Measurements from ENCODE around the gene PEAK1. TPM values are rescaled to one million over a fixed set of nuclear protein-coding genes. Genes with fewer than 3 reads are reported as not detected.
A peak's percentile ranks its signal among the peaks of the same experiment; 100 is the strongest.

The PEAK1 gene
- total and polyA plus RNA-seq, 2 experiments from 2014 or later = 7.8 to 34.1 TPM

- no peak for TF ChIP-seq EZH2phosphoT487 (IDR thresholded peaks at IDR 0.05; ENCODE audit: unreplicated experiment)
- no peak for TF ChIP-seq ZNF114 (CRISPR knock-in tag; IDR thresholded peaks at IDR 0.05)
- Mint-ChIP-seq H3K36me3 (ENCODE audit: low read depth) (peaks cover 5% of the 10 kb centered on the region; the same call in 1 of the 3 replicates), H3K27me3 (ENCODE audit: insufficient read depth, low read depth, poor library complexity) (no peaks in the 10 kb centered on the region), H3K9me3 (no peaks in the 10 kb centered on the region), H3K4me1 (peaks cover 5% of the 10 kb centered on the region; the same call in 2 of the 3 replicates), H3K27ac (peak overlapping the region; percentile 94), H3K4me3 (no peak overlapping the region)
- Histone ChIP-seq H4K20me1 (replicated peaks; ENCODE audit: insufficient read depth) (no peaks in the 10 kb centered on the region), H3K4me1 (ENCODE audit: insufficient read depth) (no peaks in the 10 kb centered on the region), H3K79me2 (replicated peaks; ENCODE audit: insufficient read depth) (no peaks in the 10 kb centered on the region), H3K4me2 (no peak overlapping the region), H3K9me2 (ENCODE audit: insufficient read depth) (no peaks in the 10 kb centered on the region), H3K4me3 (no peak overlapping the region), H3K27me3 (ENCODE audit: insufficient read depth) (no peaks in the 10 kb centered on the region), H3K27ac (ENCODE audit: low read depth) (0 out of 2 replicates have a peak overlapping the region, but pooled peaks have one; percentile 1), H2AFZ (no peak overlapping the region), H3K36me3 (ENCODE audit: insufficient read depth) (no peaks in the 10 kb centered on the region), H3F3A (replicated peaks; ENCODE audit: low read depth) (no peaks in the 10 kb centered on the region)
- DNase-seq (ENCODE audit: low spot score) (peak; percentile 74), ATAC-seq (peak; percentile 91)
Measured at GRCh38 chr15:77251662-77252061, 168.2 kb downstream of the PEAK1 start.

DNA sequence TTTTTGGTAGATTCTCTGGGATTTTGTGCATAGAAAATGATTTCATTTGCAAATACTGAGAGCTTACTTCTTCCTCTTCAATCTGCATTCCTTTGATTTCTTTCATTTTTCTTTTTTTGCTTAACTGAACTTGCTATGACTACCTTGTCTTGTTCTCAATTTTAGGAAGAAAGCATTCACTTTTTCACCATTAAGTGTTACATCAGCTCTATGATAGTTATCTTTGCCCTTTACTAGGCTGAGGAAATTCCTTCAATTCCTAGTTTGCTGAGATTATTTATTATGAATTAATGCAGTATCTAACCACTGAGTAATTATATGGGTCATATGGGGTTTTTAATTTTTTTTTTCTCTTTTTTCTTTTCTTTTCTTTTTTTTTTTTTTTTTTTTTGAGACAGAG is 172.8 kb downstream of the PEAK1 start:
- H3K4me3 Mint-ChIP-seq = no peak overlapping the region
- Histone ChIP-seq H3F3A (replicated peaks; ENCODE audit: low read depth) (no peaks in the 10 kb centered on the region), H4K20me1 (replicated peaks; ENCODE audit: insufficient read depth) (no peaks in the 10 kb centered on the region), H3K36me3 (ENCODE audit: insufficient read depth) (no peaks in the 10 kb centered on the region), H3K9me2 (ENCODE audit: insufficient read depth) (no peaks in the 10 kb centered on the region), H2AFZ (no peak overlapping the region), H3K27ac (ENCODE audit: low read depth) (no peak overlapping the region), H3K27me3 (ENCODE audit: insufficient read depth) (no peaks in the 10 kb centered on the region), H3K4me2 (no peak overlapping the region), H3K4me1 (ENCODE audit: insufficient read depth) (no peaks in the 10 kb centered on the region), H3K4me3 (no peak overlapping the region), H3K79me2 (replicated peaks; ENCODE audit: insufficient read depth) (no peaks in the 10 kb centered on the region)
- H3K36me3 Mint-ChIP-seq (ENCODE audit: low read depth) = peaks cover 5% of the 10 kb centered on the region; the same call in 1 of the 3 replicates
- H3K27ac Mint-ChIP-seq = no peak overlapping the region
- H3K27me3 Mint-ChIP-seq (ENCODE audit: insufficient read depth, low read depth, poor library complexity) = no peaks in the 10 kb centered on the region
- H3K4me1 Mint-ChIP-seq = no peaks in the 10 kb centered on the region
- H3K9me3 Mint-ChIP-seq = no peaks in the 10 kb centered on the region
- ATAC-seq (no peak), DNase-seq (ENCODE audit: low spot score) (no peak)
- TF ChIP-seq CTCF (conservative IDR thresholded peaks at IDR 0.05; ENCODE audit: low read depth in 2 of 2) (no peak), CREB1 (CRISPR knock-in tag; IDR thresholded peaks at IDR 0.05; ENCODE audit: low read depth) (no peak), ZNF331 (CRISPR knock-in tag; IDR thresholded peaks at IDR 0.05; ENCODE audit: low read depth) (no peak), ZNF114 (CRISPR knock-in tag; IDR thresholded peaks at IDR 0.05) (no peak), EZH2 (IDR thresholded peaks at IDR 0.05; ENCODE audit: low read depth, unreplicated experiment) (no peak)
- TF ChIP-seq, protein P1, sequence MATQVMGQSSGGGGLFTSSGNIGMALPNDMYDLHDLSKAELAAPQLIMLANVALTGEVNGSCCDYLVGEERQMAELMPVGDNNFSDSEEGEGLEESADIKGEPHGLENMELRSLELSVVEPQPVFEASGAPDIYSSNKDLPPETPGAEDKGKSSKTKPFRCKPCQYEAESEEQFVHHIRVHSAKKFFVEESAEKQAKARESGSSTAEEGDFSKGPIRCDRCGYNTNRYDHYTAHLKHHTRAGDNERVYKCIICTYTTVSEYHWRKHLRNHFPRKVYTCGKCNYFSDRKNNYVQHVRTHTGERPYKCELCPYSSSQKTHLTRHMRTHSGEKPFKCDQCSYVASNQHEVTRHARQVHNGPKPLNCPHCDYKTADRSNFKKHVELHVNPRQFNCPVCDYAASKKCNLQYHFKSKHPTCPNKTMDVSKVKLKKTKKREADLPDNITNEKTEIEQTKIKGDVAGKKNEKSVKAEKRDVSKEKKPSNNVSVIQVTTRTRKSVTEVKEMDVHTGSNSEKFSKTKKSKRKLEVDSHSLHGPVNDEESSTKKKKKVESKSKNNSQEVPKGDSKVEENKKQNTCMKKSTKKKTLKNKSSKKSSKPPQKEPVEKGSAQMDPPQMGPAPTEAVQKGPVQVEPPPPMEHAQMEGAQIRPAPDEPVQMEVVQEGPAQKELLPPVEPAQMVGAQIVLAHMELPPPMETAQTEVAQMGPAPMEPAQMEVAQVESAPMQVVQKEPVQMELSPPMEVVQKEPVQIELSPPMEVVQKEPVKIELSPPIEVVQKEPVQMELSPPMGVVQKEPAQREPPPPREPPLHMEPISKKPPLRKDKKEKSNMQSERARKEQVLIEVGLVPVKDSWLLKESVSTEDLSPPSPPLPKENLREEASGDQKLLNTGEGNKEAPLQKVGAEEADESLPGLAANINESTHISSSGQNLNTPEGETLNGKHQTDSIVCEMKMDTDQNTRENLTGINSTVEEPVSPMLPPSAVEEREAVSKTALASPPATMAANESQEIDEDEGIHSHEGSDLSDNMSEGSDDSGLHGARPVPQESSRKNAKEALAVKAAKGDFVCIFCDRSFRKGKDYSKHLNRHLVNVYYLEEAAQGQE (IDR thresholded peaks at IDR 0.05; ENCODE audit: unreplicated experiment) = no peak
